ENCODE results near the gene CST6.
"Not testable (repeated sequence)": the region's sequence is repeated elsewhere in the genome, so short reads cannot be mapped to it uniquely, and the experiment has no call there.

The CST6 gene

GRCh38 chr11:66008095-66008467 lies 3.7 kb upstream of the CST6 start:
- H3K27ac ChIP-seq (ENCODE audit: low read depth, low read length) = no peak overlapping the region
- no peak overlapping the region for H3K4me3 ChIP-seq (ENCODE audit: low read depth, low read length)
- no peak overlapping the region for H3K9ac ChIP-seq (ENCODE audit: low read length)
- H3K4me1 ChIP-seq (ENCODE audit: control insufficient read depth, insufficient read depth, low read length) = peaks cover 22% of the 10 kb centered on the region
- H3K36me3 ChIP-seq (ENCODE audit: control insufficient read depth, insufficient read depth, low read length) = peaks cover 18% of the 10 kb centered on the region
- no peaks in the 10 kb centered on the region for H3K9me3 ChIP-seq (ENCODE audit: control insufficient read depth, insufficient read depth, low read depth, low read length)
- H3K27me3 ChIP-seq (ENCODE audit: control insufficient read depth, insufficient read depth, low read length) = peaks cover 16% of the 10 kb centered on the region

GRCh38 chr11:66008468-66009101 lies 3.2 kb upstream of the CST6 start:
- H3K27me3 ChIP-seq (ENCODE audit: control insufficient read depth, insufficient read depth, low read length) = peaks cover 16% of the 10 kb centered on the region
- no peak overlapping the region for H3K4me3 ChIP-seq (ENCODE audit: low read depth, low read length)
- H3K27ac ChIP-seq (ENCODE audit: low read depth, low read length) = no peak overlapping the region
- no peaks in the 10 kb centered on the region for H3K9me3 ChIP-seq (ENCODE audit: control insufficient read depth, insufficient read depth, low read depth, low read length)
- H3K4me1 ChIP-seq (ENCODE audit: control insufficient read depth, insufficient read depth, low read length) = peaks cover 24% of the 10 kb centered on the region
- H3K9ac ChIP-seq (ENCODE audit: low read length) = no peak overlapping the region
- peaks cover 15% of the 10 kb centered on the region for H3K36me3 ChIP-seq (ENCODE audit: control insufficient read depth, insufficient read depth, low read length)

GRCh38 chr11:66010036-66010435 lies 1.8 kb upstream of the CST6 start:
- H3K9ac ChIP-seq (ENCODE audit: low read length); H3K36me3 ChIP-seq (ENCODE audit: control insufficient read depth, insufficient read depth, low read length); H3K27ac ChIP-seq (ENCODE audit: low read depth, low read length); H3K9me3 ChIP-seq (ENCODE audit: control insufficient read depth, insufficient read depth, low read depth, low read length); H3K4me3 ChIP-seq (ENCODE audit: low read depth, low read length): not testable (repeated sequence)
- H3K4me1 ChIP-seq (ENCODE audit: control insufficient read depth, insufficient read depth, low read length) = peaks cover 24% of the 10 kb centered on the region
- peaks cover 16% of the 10 kb centered on the region for H3K27me3 ChIP-seq (ENCODE audit: control insufficient read depth, insufficient read depth, low read length)

GRCh38 chr11:66011239-66011784 lies 496 bp upstream of the CST6 start:
- Histone ChIP-seq H3K4me3 (ENCODE audit: low read depth, low read length) (peak overlapping the region; percentile 39), H3K36me3 (ENCODE audit: control insufficient read depth, insufficient read depth, low read length) (no peaks in the 10 kb centered on the region; the same call in 1 of the 2 replicates), H3K9me3 (ENCODE audit: control insufficient read depth, insufficient read depth, low read depth, low read length) (no peaks in the 10 kb centered on the region), H3K27me3 (ENCODE audit: control insufficient read depth, insufficient read depth, low read length) (peaks cover 16% of the 10 kb centered on the region), H3K27ac (ENCODE audit: low read depth, low read length) (no peak overlapping the region), H3K9ac (ENCODE audit: low read length) (no peak overlapping the region), H3K4me1 (ENCODE audit: control insufficient read depth, insufficient read depth, low read length) (peaks cover 24% of the 10 kb centered on the region)

- H3K9ac ChIP-seq (ENCODE audit: low read length) = no peak overlapping the region
These were observed 650 bp downstream of the CST6 start for GRCh38 chr11:66012371-66012945.

GRCh38 chr11:66012946-66013761 lies 1.3 kb downstream of the CST6 start:
- Histone ChIP-seq H3K4me1 (ENCODE audit: control insufficient read depth, insufficient read depth, low read length) (peaks cover 10% of the 10 kb centered on the region; the same call in 1 of the 2 replicates), H3K4me3 (ENCODE audit: low read depth, low read length) (no peak overlapping the region), H3K36me3 (ENCODE audit: control insufficient read depth, insufficient read depth, low read length) (no peaks in the 10 kb centered on the region), H3K9ac (ENCODE audit: low read length) (no peak overlapping the region), H3K27ac (ENCODE audit: low read depth, low read length) (no peak overlapping the region), H3K9me3 (ENCODE audit: control insufficient read depth, insufficient read depth, low read depth, low read length) (no peaks in the 10 kb centered on the region), H3K27me3 (ENCODE audit: control insufficient read depth, insufficient read depth, low read length) (peaks cover 16% of the 10 kb centered on the region)

More at GRCh38 chr11:66012371-66012945, 650 bp downstream of the CST6 start:
- Histone ChIP-seq H3K9me3 (ENCODE audit: control insufficient read depth, insufficient read depth, low read depth, low read length) (no peaks in the 10 kb centered on the region), H3K36me3 (ENCODE audit: control insufficient read depth, insufficient read depth, low read length) (no peaks in the 10 kb centered on the region), H3K27ac (ENCODE audit: low read depth, low read length) (no peak overlapping the region), H3K4me3 (ENCODE audit: low read depth, low read length) (no peak overlapping the region; the same call in 1 of the 2 replicates), H3K27me3 (ENCODE audit: control insufficient read depth, insufficient read depth, low read length) (peaks cover 16% of the 10 kb centered on the region), H3K4me1 (ENCODE audit: control insufficient read depth, insufficient read depth, low read length) (peaks cover 12% of the 10 kb centered on the region; the same call in 1 of the 2 replicates)

- Histone ChIP-seq H3K27me3 (ENCODE audit: control insufficient read depth, insufficient read depth, low read length) (peaks cover 16% of the 10 kb centered on the region), H3K9me3 (ENCODE audit: control insufficient read depth, insufficient read depth, low read depth, low read length) (no peaks in the 10 kb centered on the region), H3K36me3 (ENCODE audit: control insufficient read depth, insufficient read depth, low read length) (no peaks in the 10 kb centered on the region), H3K4me1 (ENCODE audit: control insufficient read depth, insufficient read depth, low read length) (peaks cover 8% of the 10 kb centered on the region; the same call in 1 of the 2 replicates), H3K9ac (ENCODE audit: low read length) (no peak overlapping the region), H3K27ac (ENCODE audit: low read depth, low read length) (no peak overlapping the region), H3K4me3 (ENCODE audit: low read depth, low read length) (no peak overlapping the region)
These were observed 1.9 kb downstream of the CST6 start for GRCh38 chr11:66013762-66014100.

DNA sequence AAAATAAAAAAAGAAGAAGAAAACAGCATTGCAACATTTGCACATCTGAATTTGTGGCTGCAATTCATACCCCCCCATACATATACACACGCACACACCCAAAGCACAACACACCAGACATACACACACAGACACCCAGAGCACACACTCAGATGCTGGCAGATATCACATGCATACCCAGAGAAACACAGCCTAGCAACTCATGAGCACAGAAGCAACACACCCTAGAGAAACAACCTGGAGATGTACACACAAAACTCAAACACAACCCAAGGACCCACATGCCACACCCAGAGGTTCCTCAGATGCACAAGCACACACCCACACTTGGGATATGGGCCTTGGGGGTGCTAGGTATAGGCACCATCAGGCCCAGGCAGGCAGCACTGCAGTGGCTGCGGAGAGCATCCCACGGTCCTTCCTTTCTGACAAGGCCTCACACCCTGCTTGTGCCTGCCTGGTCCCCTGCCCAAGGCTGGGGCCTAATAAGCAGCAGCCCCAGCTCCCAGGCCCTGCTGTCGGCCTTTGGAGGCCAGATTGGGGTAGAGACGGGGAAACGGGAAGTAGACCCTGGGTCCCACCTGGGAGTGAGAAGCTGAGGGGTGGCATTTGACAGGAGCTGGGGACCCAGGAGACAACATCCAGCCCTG lies 3.1 kb downstream of the CST6 start:
- H3K27ac ChIP-seq (ENCODE audit: low read depth, low read length) = no peak overlapping the region
- no peak overlapping the region for H3K4me3 ChIP-seq (ENCODE audit: low read depth, low read length)
- H3K27me3 ChIP-seq (ENCODE audit: control insufficient read depth, insufficient read depth, low read length) = peaks cover 16% of the 10 kb centered on the region
- H3K9me3 ChIP-seq (ENCODE audit: control insufficient read depth, insufficient read depth, low read depth, low read length) = no peaks in the 10 kb centered on the region
- peaks cover 7% of the 10 kb centered on the region; the same call in 1 of the 2 replicates for H3K4me1 ChIP-seq (ENCODE audit: control insufficient read depth, insufficient read depth, low read length)
- no peaks in the 10 kb centered on the region for H3K36me3 ChIP-seq (ENCODE audit: control insufficient read depth, insufficient read depth, low read length)
- H3K9ac ChIP-seq (ENCODE audit: low read length) = no peak overlapping the region

DNA sequence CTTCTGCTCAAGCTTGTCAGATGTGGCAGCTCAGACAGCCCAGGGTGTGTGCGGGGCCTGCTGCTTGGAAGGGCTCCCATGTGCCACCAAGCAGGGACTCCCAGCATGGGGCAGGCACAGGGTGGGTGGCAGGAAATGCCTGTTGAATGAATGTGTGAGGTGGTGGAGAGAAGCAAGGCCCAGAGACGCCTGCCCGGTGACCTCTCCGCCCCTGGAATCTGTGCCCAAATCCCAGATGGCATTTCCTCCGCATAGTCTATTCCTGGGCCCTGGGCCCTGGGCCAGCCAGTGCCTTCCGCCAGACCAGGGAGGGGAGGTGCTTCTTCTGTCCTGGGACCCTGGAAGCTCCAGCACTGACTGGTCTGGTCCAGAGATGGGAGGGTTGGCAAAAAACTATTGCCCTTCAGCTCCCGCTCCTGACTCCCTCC lies 3.7 kb downstream of the CST6 start:
- Histone ChIP-seq H3K27me3 (ENCODE audit: control insufficient read depth, insufficient read depth, low read length) (peaks cover 16% of the 10 kb centered on the region), H3K9ac (ENCODE audit: low read length) (no peak overlapping the region), H3K4me1 (ENCODE audit: control insufficient read depth, insufficient read depth, low read length) (peaks cover 7% of the 10 kb centered on the region; the same call in 1 of the 2 replicates), H3K4me3 (ENCODE audit: low read depth, low read length) (no peak overlapping the region), H3K27ac (ENCODE audit: low read depth, low read length) (no peak overlapping the region), H3K9me3 (ENCODE audit: control insufficient read depth, insufficient read depth, low read depth, low read length) (no peaks in the 10 kb centered on the region), H3K36me3 (ENCODE audit: control insufficient read depth, insufficient read depth, low read length) (no peaks in the 10 kb centered on the region)

DNA sequence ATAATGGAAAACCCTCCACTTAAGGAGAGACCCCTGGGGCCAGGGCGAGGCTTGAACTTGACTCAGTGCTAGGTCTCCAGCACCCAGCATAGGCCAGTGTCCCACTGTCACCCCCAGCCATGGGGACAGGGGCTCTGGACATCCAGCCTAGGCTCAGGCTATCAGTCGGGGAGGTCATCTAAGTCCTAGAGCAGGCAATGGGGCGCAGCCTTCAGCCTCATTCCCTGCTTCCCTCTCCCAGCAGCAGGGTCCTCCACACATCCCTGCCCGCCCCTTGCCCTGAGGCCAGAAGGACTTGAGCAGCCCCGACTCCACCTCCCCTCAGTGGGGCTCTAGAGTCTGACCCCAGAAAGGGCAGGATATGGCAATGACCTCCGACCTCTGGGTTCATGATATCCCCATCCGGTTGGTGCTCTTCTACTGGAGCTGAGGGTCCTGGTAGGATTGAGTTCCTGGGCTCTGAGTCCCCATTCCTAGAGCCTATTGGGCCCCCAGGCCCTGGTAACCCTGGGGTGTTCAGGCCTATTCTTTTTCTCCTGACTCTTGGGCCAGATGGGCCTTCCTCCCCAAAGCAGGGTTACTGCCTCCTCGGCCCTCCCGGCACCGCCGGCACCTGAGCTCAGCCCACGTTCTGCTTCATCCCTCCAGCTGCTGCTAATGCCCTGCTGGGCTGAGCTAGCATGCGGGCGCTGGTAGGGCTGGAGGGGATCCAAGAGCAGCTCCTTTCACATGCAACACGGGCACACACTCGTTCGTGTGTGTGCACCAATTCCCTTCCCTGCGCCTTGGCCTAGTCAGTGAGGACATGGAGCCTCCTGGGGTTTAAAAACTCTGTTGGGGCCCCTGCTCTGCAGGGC lies 4.4 kb downstream of the CST6 start:
- Histone ChIP-seq H3K4me1 (ENCODE audit: control insufficient read depth, insufficient read depth, low read length) (peaks cover 7% of the 10 kb centered on the region; the same call in 1 of the 2 replicates), H3K36me3 (ENCODE audit: control insufficient read depth, insufficient read depth, low read length) (no peaks in the 10 kb centered on the region), H3K9me3 (ENCODE audit: control insufficient read depth, insufficient read depth, low read depth, low read length) (no peaks in the 10 kb centered on the region), H3K4me3 (ENCODE audit: low read depth, low read length) (no peak overlapping the region), H3K27me3 (ENCODE audit: control insufficient read depth, insufficient read depth, low read length) (peaks cover 16% of the 10 kb centered on the region), H3K9ac (ENCODE audit: low read length) (no peak overlapping the region), H3K27ac (ENCODE audit: low read depth, low read length) (no peak overlapping the region)
